Measurements from ENCODE around the gene TUG1.

Gene TUG1

DNA sequence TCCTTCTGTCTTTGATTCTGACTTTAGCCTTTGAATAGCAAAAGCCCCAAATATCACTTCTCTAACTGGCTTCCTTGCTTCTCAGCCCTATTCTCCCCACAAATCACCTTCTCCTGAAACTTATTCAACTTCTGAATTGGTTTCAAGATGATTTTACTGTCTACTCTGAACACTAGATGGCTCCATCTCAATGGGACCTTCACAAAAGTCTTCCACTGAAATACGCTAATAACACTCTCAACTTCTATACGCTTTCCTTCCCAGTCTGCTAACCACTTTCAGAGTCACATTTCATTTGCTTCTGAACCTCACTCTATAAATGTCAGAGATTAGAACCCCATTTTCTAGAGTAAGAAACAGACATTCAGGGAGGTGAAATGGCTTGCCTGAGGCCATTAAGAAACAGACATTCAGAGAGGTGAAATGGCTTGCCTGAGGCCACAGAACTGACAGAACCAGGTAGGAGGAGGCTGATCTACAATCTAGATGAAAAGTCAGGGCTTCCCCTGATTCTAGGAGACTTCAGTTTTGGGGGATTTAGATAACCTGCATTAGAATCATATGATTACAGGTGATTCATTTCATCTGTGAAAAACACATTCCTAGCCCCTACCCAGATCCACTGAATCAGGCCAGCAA lies 21.1 kb upstream of the TUG1 start:
- peak; percentile 60 for DNase-seq (ENCODE audit: low read depth)

- peak; percentile 13 for DNase-seq (ENCODE audit: low read depth)
These were observed 20.1 kb upstream of the TUG1 start for GRCh38 chr22:30948930-30949342.

- DNase-seq (ENCODE audit: low read depth) = no peak
These were observed 19.0 kb upstream of the TUG1 start for GRCh38 chr22:30949934-30950660.

- no peak for DNase-seq (ENCODE audit: low read depth)
These were observed 15.9 kb upstream of the TUG1 start for GRCh38 chr22:30953206-30953605.

DNA sequence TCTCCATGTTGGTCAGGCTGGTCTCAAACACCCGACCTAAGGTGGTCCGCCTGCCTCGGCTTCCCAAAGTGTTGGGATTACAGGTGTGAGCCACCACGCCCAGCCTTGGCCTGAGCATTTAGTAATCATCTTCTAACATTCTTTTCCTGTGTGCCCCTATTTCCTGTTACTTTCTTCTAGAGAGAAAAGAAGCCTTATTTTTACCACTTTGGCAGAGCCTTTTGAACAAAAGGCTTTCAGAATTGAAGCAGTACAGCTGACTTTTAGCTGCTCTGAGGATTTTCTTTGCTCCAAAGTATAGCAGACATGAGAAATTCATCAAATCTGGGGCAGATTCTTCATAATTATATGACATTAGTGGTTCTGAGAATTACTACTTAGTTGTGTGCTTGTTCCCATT lies 13.9 kb upstream of the TUG1 start:
- DNase-seq (ENCODE audit: low read depth) = no peak

DNA sequence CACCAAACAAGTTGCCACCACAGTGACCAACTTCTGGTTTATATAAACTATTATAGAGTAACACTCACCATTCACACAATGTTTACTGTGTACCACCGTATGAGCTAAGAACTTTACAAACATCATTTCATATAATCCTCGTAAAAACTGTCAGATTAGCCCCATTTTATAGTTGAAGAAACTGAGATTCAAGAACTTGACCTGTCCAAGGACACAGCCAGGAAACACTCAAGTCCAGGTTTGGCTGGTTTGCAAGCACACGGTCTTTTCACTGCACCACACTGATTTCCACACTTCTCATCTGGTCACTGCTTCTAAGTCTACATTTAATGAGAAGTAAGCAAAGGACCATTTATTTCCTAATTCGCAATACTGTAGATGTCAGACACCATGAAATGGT lies 4.2 kb upstream of the TUG1 start:
- no peak for DNase-seq (ENCODE audit: low read depth)

GRCh38 chr22:30968015-30968923 lies 796 bp upstream of the TUG1 start, which contains the start of gene MORC2:
Gene MORC2 (minus strand): TSS chr22:30968774. CDS start chr22:30967889, 885 bp downstream.
- DNase-seq (ENCODE audit: low read depth) = no peak

- DNase-seq (ENCODE audit: low read depth) = peak; percentile 59
These were observed 679 bp downstream of the TUG1 start for GRCh38 chr22:30969532-30970355.

- no peak for DNase-seq (ENCODE audit: low read depth)
These were observed 1.3 kb downstream of the TUG1 start for GRCh38 chr22:30970356-30970746.

GRCh38 chr22:30978304-30978962 lies 9.4 kb downstream of the TUG1 start:
- no peak for DNase-seq (ENCODE audit: low read depth)

DNA sequence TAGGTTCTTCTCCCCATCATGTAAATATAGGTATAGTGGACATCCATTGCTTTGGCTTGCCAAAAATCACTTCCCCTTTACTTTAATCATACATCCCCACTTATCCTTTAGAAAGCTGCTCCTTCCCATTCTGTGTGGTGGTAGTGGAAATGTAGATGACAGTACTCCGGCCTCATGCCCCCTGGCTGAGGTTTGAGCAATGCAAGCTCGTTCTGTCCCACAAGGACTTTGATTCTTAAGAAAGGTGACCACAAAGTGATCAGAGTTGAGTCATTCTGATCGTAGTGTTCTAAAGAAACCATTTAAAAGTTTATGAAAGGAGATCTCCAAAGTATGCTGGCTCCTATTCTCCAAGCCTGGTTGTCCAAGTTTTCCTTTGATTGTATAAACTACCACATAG lies 10.9 kb downstream of the TUG1 start:
- DNase-seq (ENCODE audit: low read depth) = peak; percentile 21

DNA sequence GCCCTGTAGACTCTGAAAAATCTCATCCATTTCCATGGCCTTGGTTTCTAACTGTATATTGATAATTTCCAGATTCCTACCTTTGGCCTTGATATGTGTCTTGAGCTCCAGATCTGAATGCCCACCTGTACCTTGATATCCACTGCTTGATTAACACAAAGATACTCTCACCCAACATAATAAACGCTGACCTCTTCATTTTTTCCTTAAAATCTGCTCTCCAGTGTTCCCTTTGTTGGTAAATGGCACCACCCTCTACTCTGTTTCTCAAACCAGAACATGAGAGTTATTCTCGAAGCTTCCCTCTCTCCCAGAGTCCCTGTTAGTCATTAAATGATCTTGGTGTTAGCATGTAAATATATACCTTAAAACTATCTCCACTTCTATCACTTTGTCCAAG lies 13.4 kb downstream of the TUG1 start:
- DNase-seq (ENCODE audit: low read depth) = no peak

DNA sequence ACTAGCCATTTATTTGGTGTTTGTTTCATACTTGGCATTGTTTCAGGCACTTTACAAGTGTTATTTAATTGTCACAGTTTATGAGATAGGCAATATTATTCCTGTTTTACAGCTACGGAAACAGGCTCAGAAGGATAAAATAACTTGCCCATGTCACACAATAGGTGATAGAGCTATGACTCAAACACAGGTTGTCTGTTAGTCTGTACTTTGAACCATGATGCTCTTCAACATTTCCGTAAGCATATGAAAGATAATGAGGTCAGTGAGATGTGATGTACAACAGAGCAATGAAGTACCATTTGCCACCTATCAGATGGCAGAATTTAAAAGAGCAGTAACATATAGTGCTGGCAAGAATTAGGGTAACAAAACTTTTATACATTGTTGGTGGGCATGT lies 15.3 kb downstream of the TUG1 start:
- DNase-seq (ENCODE audit: low read depth) = no peak

GRCh38 chr22:30985561-30986208 lies 16.6 kb downstream of the TUG1 start:
- DNase-seq (ENCODE audit: low read depth) = no peak

- no peak for DNase-seq (ENCODE audit: low read depth)
These were observed 20.4 kb downstream of the TUG1 start for GRCh38 chr22:30989474-30989873.

- no peak for DNase-seq (ENCODE audit: low read depth)
These were observed 21.6 kb downstream of the TUG1 start for GRCh38 chr22:30990690-30991089.

GRCh38 chr22:30992565-30992964 lies 23.5 kb downstream of the TUG1 start:
- no peak for DNase-seq (ENCODE audit: low read depth)

DNA sequence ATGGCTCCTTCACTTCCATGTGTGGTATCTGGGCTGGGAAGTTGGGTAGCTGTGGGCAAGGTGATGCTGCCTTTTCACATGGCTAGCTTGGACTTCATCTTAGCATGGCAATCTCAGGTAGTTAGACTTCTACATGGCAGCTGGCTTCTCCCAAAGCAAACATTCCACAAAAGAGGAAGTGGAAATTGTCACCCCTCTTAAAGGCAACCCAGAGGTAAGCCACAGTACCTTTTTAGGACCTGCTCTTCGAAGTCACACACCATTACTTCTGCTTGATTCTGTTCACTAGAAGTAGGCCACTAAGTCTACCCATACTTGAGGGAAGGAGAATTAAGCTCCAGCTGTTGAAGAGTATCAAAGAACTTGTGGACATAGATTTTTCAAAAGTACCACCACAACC lies 25.9 kb downstream of the TUG1 start:
- DNase-seq (ENCODE audit: low read depth) = no peak

- DNase-seq (ENCODE audit: low read depth) = no peak
These were observed 27.4 kb downstream of the TUG1 start for GRCh38 chr22:30996462-30996861.

DNA sequence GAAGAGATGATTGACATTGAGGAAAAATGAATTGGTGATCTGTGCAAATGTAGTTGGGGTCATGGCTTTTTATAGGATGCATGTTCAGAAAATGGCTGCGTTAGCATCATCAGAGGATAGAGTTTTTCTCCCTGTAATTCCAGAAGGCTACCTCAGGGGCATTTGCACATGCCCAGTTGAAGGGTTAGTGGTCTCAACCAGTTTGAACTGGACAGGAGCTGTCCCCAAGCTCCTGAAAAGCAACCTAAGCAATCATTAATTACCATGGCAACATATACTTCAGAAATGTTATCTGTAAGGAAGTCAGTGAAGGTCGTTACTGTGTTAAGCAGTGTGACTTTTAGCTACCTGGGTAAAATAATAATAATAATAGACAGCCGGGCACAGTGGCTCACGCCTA lies 29.3 kb downstream of the TUG1 start:
- no peak for DNase-seq (ENCODE audit: low read depth)
